SK-N-DZ (cell line): Measurements from ENCODE around the gene ARMH2.
"Not testable (repeated sequence)": the region's sequence is repeated elsewhere in the genome, so short reads cannot be mapped to it uniquely, and the experiment has no call there.

ENCODE experiments used
- DNase-seq: peaks from one replicate; pipeline ENCODE4 v3.0.0-alpha.2; 2015; ENCODE audit warnings: low spot score

The ARMH2 gene

DNA sequence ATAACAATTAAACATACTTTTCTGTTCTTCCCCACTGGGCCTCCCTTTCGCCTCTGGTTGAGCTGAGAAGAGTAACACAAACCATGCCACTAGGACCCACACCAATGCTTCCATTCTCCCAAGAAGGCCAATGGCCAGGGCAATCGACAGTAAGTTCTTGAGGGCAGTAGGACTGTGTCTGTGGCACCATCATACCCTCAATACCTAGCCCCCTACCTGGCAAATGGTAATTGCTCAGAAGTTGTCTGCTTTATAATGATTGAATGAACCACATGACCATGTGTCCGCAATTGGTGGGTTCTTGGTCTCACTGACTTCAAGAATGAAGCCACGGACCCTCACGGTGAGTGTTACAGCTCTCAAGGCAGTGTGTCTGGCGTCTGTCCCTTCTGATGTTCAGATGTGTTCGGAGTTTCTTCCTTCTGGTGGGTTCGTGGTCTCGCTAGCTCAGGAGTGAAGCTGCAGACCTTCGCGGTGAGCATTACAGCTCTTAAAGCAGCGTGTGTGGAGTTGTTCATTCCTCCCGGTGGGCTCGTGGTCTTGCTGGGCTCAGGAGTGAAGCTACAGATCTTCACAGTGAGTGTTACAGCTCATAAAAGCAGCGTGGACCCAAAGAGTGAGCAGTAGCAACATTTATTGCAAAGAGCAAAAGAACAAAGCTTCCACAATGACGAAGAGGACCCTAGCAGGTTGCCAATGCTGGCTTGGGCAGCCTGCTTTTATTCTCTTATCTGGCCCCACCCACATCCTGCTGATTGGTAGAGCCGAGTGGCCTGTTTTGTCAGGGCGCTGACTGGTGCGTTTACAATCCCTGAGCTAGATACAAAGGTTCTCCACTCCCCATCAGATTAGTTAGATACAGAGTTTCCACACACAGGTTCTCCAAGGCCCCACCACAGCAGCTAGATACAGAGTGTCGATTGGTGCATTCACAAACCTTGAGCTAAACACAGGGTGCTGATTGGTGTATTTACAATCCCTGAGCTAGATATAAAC is 33.6 kb downstream of the ARMH2 start:
- DNase-seq: not testable (repeated sequence)

DNA sequence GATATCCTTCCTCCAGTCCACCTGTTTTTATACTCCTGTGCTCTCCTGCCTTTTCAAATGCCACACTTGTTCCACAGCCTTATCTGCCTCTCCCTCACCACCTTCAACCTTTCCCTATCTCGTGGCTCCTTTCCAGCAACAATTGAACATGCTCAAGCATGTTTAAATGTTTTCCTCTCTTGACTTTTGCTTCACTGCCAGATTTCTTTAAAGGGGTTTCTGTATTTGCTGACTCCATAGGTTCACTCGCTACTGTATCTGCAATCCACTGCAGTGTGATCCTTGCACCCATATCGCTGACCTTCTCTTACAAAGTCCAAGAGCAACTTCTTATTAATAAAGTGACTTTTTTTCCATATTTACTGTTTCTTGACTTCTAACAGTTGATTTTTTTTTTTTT is 35.1 kb downstream of the ARMH2 start:
- no peak for DNase-seq

DNA sequence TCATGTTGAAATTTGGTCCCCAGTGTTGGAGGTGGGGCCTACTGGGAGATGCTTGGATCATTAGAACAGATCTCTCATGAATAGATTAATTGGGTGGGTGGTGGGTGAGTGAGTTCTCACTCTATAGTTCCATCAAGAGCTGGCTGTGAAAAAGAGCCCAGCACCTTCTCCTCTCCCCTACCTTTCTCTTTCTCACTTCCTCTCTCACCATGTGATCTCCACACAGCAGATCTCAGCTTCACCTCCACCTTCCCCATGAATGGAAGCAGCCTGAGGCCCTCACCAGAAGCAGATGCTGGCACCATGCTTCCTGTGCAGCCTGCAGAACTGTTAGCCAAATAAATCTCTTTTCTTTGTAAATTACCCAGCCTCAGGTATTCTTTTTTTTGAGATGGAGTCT is 36.9 kb downstream of the ARMH2 start:
- DNase-seq: no peak

DNA sequence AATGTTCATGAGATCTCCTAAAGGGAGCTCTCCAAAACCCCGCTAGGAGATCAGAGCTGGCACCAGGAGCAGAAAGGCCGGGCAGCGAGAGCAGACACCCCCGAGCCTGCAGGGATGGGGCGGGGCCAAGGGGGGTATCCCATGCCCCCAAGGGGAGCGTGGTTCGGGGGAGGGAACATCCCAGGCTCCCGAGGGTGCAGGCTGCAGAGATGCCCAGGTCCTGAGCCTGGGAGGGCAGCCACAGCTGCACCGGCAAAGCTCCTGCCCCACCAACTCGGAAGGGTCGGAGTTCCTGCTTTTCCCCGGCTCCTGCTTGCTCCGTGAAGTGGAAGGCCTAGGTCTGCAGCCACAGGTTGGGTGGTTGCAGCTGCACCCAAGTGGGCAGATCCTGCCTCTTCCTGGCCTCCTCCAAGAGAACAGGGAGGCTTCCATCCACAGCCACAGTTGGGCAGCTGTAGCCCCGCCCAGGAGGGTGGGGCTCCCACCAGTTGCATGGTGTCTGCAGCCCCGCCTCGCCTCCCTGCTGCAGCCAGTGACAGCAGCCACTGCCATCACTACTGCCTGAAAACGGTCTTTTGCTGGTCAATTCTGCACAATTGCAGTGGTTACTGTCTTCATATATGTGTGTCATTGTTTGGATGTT is 37.4 kb downstream of the ARMH2 start:
- DNase-seq: peak; percentile 73

DNA sequence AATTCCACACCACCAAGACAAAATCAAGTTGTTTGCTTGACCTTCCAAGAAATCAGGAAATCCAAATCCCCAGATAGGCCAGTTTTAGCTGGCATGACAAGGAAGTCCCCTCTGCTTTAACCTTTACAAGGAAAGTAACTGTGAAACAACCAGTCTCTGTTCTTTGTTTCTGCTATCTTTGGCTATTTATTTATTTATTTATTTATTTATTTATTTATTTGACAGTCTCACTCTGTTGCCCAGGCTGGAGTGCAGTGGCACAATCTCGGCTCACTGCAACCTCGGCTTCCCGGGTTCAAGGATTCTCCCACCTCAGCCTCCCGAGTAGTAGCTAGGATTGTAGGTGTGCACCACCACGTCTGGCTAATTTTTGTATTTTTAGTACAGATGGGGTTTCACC is 38.5 kb downstream of the ARMH2 start:
- DNase-seq: no peak

DNA sequence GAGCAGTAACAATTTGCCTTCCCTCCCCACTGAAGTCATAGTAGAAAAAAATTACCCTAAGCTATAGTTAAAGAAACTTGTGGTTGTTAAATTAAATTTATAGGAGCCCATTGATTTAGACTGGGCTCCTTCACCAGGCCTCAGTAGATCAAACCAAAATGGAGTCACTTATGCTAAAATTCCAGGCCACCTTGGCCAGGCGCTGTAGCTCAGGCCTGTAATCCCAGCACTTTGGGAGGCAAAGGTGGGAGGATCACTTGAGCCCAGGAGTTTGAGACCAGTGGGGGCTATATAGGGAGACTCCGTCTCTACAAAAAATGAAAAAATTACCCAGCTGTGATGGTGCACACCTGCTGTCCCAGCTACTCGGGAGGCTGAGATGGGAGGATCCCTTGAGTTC is 39.0 kb downstream of the ARMH2 start:
- DNase-seq: no peak

DNA sequence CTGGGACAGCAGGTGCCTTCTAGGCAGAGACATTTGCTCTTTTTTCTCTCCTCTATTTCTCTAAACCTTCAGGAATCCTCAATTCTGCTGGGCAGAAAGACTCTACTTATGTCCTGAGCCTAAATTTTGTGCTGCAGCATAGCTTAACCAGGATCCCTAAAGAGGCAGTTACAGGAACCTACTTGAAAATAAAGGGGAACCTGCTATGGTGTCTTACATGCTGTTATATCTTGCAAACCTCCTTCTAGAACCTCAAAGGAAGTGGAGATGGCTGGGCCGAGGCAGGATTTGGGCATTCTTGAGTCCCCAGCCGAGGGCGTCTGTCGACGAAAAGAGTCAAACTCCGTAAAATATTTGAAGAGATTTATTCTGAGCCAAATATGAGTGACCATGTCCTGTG is 41.1 kb downstream of the ARMH2 start:
- no peak for DNase-seq

DNA sequence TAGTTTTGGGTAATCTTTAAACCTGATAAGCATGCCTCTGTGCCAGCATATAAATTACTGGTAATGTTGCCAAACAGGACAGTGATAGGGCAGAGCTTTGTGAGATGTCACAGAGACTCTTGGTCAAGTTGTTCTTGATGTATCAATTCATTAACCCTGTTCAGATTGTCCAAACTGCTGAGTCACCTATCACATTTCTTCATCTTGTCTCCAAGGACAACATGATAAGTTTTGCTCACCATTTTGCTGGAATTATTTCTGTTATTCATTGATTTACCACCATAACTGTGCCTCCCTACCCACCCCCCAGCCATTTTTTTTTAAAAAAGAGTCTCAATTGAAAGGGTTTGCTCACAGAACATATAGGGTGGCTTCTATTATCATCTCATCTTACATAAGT is 43.4 kb downstream of the ARMH2 start:
- no peak for DNase-seq

DNA sequence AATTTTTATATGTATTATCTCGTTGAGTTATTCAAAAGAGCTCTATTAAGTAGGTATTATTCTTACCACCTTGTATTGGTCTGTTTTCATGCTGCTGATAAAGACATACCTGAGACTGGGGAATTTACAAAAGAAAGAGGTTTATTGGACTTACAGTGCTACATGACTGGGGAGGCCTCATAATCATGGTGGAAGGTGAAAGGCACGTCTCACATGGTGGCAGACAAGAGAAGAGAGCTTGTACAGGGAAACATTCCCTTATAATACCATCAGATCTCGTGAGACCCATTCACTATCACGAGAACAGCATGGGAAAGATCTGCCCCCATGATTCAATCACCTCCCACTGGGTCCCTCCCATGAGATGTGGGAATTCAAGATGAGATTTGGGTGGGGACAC is 44.3 kb downstream of the ARMH2 start:
- DNase-seq: not testable (repeated sequence)

DNA sequence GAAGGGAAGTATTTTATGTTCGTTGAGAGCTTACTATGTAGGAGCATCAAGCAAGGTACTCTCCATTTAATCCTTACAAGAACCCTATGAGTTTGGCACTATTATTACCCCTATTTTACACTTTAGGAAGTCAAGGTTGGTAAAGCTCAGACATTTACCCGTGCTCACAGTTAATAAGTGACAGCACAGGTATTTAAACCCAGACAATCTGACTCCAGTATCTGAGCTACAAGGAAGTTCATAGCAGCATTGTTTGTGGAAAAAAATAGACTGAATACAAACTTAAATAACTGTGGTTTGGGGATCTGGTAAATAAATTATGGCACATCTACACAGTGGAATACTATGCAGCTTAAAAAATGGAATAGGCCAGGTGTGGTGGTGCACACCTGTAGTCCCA is 45.2 kb downstream of the ARMH2 start:
- no peak for DNase-seq

DNA sequence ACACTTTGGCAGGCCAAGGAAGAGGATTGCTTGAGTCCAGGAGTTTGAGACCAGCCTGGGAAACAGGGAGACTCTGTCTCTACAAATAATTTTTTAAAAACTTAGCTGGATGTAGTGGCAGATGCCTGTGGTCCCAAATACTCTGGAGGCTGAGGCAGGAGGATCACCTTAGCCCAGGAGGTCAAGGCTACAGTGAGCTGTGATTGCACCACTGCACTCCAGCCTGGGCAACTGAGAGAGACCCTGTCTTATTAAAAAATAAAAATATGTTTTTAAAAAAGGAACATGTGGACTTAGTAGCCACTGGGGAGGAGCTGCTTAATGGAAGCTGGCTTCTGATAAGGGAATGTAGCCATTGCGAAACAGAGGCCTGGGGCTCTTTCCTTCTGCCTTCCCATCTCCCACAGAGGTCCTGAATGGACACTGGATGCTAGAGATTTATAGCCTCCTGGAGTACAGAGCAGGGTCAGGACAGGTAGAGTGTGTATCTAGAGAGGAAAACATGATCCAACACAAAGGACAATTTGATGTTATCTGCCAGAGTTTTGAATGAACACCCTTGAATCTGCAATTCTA is 45.7 kb downstream of the ARMH2 start:
- no peak for DNase-seq

DNA sequence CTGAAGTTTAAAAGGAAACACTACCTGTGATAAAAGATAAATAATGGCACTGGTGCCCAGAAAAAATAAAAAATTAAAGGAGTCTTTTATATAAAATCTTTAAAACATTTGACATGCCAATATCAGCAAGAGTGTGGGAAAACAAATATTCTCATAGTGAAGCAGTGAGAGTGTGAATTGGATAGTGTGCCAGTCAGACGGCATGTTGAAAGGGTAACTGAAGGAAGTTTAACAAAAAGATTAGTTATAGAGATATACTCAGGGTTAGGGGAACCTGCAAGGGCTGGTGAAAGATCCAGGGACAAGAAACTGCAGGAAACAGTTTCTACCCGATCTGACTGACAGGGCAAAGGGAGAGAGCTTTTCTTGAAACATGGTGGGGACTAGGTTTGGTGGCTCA is 46.2 kb downstream of the ARMH2 start:
- no peak for DNase-seq

DNA sequence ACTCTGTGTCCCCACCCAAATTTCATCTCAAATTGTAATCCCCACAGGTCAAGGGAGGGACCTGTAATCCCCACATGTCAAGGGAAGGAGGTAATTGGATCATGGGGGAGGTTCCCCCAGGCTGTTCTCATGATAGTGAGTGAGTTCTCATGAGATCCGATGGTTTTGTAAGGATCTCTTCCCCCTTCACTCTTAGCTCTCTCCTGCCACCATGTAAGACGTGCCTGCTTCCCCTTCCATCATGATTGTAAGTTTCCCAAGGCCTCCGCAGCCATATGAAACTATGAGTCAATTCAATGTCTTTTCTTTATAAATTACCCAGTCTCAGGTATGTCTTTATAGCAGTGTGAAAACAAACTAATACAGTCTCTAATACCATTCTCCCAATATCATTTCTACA is 47.8 kb downstream of the ARMH2 start:
- DNase-seq: not testable (repeated sequence)

DNA sequence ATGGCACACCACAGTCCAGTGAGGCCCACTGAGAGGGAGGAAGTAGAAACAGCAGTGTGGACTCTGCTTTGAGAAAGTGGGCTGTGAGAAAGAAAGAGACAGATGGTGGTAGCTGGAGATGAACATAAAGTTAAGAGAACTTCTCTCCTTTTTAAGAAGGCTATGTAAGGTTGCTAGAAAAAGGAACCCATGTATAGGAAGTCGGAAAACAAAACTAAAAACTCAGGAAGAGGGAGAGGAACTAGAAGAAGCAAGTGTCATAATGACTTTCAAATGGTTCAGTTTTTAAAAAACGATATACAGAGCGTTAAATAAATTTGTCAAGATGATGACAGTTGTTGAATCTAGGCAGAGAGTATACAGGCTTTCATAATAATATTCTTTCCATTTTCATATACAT is 49.4 kb downstream of the ARMH2 start:
- no peak for DNase-seq
